ENCODE measurements around the gene UMAD1. TPM values are rescaled to one million over a fixed set of nuclear protein-coding genes. Genes with fewer than 3 reads are reported as not detected.
"Not testable (repeated sequence)": the region's sequence is repeated elsewhere in the genome, so short reads cannot be mapped to it uniquely, and the experiment has no call there.

UMAD1 gene
- polyA plus RNA-seq, 4 donors = 15.3 to 22.2 (median 19.4) TPM

- no peak for DNase-seq (ENCODE audit: low read depth in 4 of 4, low spot score in 3 of 4)
Observed at GRCh38 chr7:7792056-7792455, 151.5 kb downstream of the UMAD1 start.

- no peak for DNase-seq (ENCODE audit: low read depth in 4 of 4, low spot score in 3 of 4)
Observed at GRCh38 chr7:7793249-7793648, 152.7 kb downstream of the UMAD1 start.

GRCh38 chr7:7793921-7794320 is 153.4 kb downstream of the UMAD1 start:
- DNase-seq (ENCODE audit: low read depth in 4 of 4, low spot score in 3 of 4) = no peak

GRCh38 chr7:7795203-7795602 is 154.7 kb downstream of the UMAD1 start:
- no peak for DNase-seq (ENCODE audit: low read depth in 4 of 4, low spot score in 3 of 4)

DNA sequence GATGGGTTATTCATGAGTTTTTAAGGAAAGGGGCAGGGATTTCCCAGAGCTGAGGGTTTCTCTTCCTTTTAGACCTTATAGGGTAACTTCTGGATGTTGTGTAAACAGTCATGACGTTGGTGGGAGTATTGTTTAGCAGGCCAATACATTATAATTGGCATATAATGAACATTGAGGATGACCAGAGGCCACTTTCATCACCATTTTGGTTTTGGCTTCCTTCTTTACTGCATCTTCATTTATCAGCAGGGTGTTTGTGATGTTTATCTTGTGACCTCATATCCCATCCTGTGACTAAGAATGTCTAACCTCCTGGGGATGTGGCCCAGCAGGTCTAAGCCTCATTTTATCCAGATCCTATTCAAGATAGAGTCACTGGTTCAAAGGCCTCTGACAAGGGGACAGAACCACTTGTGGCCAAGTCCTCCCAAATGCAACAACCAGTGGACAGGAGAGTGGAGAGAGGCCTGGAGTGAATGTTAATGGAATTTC is 155.1 kb downstream of the UMAD1 start:
- DNase-seq (ENCODE audit: low read depth in 4 of 4, low spot score in 3 of 4) = no peak

GRCh38 chr7:7798510-7798909 is 158.0 kb downstream of the UMAD1 start:
- DNase-seq (ENCODE audit: low read depth in 4 of 4, low spot score in 3 of 4) = no peak

DNA sequence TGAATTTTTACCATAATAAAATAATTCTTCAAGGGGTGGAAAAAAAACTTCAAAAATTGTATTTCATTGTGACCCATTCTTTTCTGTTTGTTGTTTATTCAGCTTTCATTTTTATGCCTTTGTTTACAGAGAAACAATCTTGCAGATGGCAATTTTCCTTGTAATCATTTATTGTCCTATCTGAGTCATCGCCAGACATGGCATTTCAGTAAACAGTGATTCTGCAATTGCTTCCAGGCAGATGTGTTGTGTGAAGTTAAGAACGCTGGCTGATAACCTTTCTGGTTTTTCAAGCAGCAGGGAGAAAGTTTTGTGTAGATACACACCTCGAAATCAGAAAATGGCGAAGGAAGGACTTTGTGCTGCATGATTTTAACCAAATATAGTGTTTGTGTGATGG is 158.6 kb downstream of the UMAD1 start:
- DNase-seq (ENCODE audit: low read depth in 4 of 4, low spot score in 3 of 4) = no peak

- DNase-seq (ENCODE audit: low read depth in 4 of 4, low spot score in 3 of 4) = no peak
Observed at GRCh38 chr7:7802531-7802930, 162.0 kb downstream of the UMAD1 start.

GRCh38 chr7:7803715-7804178 is 163.2 kb downstream of the UMAD1 start:
- no peak for DNase-seq (ENCODE audit: low read depth in 4 of 4, low spot score in 3 of 4)

DNA sequence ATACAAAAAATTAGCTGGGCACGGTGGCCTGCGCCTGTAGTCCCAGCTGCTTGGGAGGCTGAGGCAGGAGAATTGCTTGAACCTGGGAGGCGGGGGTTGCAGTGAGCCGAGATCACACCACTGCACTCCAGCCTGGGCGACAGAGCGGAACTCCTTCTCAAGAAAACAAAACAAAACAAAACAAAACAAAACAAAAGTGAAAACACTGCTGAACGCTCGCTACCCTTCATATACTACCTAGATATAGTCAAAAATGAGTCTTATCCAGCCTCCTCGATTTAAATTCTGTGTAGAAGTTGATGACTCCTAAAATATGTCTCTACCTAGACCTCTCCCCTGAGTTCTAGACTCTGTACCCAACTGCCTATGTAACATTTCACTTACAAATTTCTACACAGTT is 164.3 kb downstream of the UMAD1 start:
- DNase-seq (ENCODE audit: low read depth in 4 of 4, low spot score in 3 of 4) = not testable (repeated sequence)

DNA sequence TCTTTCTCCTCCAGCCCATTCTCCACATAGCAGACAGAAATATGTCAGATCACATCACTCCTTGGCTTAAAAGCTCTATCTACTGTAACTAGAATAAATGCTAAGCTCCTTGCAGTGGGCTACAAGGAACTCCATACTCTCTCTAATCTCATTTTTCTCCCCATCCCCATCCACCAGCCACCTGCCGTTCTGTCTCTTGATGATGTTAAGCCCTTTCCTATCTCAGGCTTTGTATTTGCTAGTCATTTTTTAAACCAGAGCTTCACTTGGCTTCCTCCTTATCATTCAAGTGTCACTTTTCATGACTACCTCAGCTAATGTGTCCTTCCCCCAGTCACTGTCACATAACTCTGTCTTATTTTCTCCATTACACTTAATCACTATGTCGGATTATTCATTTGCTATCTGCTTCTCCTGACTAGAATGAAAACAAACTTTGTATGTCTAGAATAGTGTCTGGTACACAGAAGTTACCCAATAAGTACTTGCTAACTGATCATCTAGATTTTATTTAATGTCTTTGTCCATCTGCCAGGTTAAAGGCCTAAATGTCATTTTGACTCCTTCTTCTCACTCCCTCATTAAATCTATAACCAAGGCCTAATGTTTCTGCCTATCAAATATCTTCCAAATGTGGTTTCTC is 165.1 kb downstream of the UMAD1 start:
- DNase-seq (ENCODE audit: low read depth in 4 of 4, low spot score in 3 of 4) = no peak

DNA sequence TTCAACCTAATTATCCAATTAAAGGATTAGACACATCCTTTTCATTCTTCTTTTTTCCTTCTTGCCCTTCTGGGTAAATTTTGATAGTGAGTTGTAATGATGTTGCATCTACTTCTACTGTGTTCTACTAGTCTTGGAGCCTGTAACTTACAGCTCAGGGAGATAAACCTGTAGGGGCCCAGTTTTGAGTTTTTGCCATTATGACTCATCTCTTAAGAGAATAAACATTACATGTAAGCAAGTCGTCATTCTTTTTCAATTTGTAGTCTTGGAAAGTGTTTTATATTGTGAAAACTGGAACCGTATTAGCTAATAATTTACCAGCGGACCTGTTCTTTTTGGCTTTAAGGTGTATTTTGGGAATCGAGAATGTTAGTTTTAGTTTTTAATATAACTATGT is 167.6 kb downstream of the UMAD1 start:
- no peak for DNase-seq (ENCODE audit: low read depth in 4 of 4, low spot score in 3 of 4)

- DNase-seq (ENCODE audit: low read depth in 4 of 4, low spot score in 3 of 4) = no peak
Observed at GRCh38 chr7:7808626-7809025, 168.1 kb downstream of the UMAD1 start.

DNA sequence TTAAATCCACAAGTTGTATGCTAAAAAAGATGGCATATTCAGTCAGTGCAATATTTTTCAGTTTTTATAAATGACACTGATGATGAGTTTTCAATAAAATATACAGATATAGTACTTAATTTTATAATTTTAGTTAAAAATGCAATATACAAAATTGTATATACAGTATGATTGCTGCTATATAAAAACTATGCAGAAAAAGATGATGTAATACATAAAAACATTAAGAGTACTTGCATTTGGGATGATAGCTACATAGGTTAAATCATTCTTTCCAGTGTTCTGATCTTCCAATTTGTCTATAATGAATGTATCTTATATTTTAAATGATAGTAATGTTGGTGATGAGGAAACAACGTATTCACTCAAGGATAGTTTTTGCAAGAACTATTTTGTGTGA is 169.8 kb downstream of the UMAD1 start:
- no peak for DNase-seq (ENCODE audit: low read depth in 4 of 4, low spot score in 3 of 4)

DNA sequence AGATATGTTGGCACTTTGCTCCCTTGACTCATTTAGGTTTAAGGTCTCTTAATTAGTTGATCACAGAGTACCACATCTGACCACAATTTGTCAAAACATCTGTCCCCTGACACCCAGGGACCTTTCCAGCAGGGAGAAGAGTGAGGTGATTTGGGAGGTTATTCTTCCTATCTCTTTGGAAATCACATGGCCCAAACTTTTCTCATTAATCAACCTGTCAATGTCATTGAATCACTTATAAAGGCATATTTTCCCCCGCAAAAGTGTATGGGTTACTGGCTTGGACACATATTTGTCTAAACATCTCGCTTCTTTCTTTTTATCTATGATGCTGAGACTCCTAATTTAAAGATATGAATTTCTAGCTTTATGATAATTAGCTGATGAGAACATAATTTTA is 170.3 kb downstream of the UMAD1 start:
- no peak for DNase-seq (ENCODE audit: low read depth in 4 of 4, low spot score in 3 of 4)

DNA sequence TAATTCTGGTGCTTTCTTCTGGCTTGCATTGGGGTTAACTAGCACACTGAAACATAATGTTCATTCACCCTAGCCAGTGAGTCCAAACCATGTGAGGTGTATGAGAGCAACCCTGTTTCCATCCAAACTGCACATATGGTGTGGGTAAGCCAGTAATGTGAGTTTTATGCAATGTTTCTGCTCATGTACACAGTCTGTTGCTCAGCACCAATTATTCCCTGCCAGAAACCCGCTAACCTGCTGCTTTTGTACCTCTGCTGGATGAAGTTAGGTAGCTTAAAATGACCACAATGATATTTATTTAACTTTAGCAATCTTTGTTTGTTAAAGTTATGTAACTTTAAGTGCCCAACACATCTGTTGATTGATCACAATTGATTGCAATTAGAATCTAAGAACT is 171.6 kb downstream of the UMAD1 start:
- no peak for DNase-seq (ENCODE audit: low read depth in 4 of 4, low spot score in 3 of 4)

GRCh38 chr7:7815395-7815794 is 174.8 kb downstream of the UMAD1 start:
- no peak for DNase-seq (ENCODE audit: low read depth in 4 of 4, low spot score in 3 of 4)

DNA sequence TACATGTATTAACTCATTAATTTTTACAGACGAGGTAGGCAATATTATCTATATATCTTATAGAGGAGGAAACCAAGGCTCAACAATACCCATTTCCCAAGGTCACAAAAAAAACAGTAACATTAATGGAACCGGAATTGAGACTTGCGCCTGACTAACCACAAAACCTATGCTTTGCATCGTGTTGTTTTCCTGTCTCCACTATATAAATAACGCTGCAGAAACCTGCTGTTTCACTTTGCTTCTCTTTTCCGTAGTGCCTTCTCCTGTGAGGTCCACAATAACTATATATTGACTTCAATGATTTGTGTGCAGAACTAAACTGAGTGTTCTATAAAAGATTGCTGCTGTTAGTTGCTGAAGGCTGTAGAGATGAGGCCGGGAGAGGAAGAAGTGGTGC is 175.5 kb downstream of the UMAD1 start:
- no peak for DNase-seq (ENCODE audit: low read depth in 4 of 4, low spot score in 3 of 4)

GRCh38 chr7:7816816-7817536 is 176.4 kb downstream of the UMAD1 start:
- DNase-seq (ENCODE audit: low read depth in 4 of 4, low spot score in 3 of 4) = no peak

DNA sequence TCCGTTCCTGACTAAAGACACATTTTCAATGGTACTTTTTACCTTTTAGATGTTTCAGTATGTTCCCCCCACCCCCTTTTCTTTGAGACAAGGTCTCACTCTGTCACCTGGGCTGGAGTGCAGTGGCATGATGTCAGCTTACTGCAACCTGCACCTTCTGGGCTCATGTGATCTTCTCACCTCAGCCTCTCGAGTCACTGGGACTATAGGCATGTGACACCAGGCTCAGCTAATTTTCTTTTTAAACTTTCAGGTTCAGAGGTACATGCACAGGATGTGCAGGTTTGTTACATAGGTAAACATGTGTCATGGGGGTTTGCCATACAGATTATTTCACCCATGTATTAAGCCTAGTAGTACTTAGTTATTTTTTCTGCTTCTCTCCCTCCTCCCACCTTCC is 177.2 kb downstream of the UMAD1 start:
- DNase-seq (ENCODE audit: low read depth in 4 of 4, low spot score in 3 of 4) = no peak

DNA sequence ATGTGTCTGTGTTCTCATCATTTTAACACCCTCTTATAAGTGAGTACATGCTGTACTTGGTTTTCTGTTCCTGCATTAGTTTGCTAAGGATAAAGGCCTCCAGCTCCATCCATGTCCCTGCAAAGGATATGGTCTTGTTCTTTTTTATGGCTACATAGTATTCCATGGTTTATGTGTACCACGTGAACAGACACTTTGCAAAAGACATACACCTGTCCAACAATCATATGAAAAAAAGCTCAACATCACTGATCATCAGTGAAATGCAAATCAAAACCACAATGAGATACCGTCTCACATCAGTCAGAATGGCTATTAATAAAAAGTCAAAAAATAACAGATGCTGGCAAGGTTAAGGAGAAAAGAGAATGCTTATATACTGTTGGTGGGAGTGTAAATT is 177.6 kb downstream of the UMAD1 start:
- DNase-seq (ENCODE audit: low read depth in 4 of 4, low spot score in 3 of 4) = not testable (repeated sequence)
